Amniotic stem cell (primary cell): ENCODE measurements around the gene FAH.

ENCODE experiments used
- DNase-seq: peaks from one replicate; lab custom pipeline; 2025; lab: John Stamatoyannopoulos, UW

Gene FAH

DNA sequence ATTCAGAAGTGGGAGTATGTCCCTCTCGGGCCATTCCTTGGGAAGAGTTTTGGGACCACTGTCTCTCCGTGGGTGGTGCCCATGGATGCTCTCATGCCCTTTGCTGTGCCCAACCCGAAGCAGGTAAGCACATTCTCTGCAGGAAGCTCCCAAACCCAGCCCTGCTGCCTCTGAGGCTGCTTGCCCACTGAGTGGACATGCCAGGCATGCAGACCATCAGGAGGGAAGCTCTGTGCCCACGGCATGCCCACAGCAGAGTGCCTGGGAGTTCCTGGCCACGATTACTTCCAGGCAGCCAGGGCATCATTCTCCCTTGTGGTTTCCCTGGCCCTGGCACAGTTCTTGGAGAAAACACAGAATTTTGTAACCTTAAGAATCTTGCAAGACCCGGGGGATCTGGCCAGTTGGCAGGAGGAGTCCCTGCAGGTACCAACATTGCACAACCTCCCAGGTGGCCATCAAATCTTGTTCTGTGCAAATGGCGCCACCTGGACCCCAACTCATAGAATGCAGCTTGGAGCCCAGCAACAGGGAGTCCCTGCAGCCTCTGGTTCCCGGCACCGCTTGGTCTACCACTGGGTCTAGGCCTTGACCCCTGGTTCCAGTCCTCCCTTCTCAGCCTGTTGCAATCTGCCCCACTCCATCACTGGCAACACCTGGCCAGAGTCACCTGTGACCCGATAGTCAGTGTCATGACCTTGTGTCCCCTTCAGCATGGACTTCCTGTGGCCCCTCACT is 20.4 kb downstream of the FAH start:
- no peak for DNase-seq

- peak; percentile 83 for DNase-seq
Measured at GRCh38 chr15:80174017-80174746, 21.4 kb downstream of the FAH start.

GRCh38 chr15:80175436-80175835 is 22.6 kb downstream of the FAH start:
- DNase-seq = no peak

- DNase-seq = no peak
Measured at GRCh38 chr15:80176443-80176842, 23.6 kb downstream of the FAH start.

DNA sequence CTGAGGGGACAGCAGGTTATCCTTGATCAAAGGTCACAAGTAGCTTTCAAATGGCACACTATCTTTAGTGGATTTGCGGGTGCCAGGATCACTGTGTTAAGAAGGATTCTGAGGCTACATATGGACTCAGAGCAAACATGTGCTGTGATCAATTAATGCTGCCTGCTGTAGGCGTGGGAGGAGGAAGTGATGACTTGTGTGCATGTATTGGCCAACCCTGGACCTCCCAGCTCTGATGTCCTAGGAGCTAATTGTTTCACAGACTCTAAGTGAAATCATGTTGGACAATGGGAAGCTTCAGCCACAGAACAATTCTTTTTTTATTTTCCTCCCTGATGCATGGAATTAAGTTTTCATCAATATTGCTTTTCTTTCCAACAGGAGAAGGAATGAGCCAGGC is 24.4 kb downstream of the FAH start:
- DNase-seq = no peak

GRCh38 chr15:80179025-80179759 is 26.4 kb downstream of the FAH start:
- peak; percentile 67 for DNase-seq

DNA sequence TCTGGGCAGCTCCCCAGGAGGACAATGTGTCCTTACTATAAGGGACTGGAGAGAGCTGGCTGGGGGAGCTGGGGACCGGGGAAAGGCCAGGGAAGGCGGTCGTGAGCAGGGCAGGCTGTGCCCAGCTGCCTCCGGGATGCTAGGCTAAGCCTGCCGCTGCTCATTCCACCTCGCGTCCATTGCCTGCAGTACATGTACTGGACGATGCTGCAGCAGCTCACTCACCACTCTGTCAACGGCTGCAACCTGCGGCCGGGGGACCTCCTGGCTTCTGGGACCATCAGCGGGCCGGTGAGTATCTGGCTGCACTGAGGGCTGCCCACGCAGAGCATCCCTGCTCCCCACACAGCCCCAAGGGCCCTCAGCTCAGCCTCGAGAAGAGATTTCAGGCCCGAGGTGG is 27.1 kb downstream of the FAH start:
- no peak for DNase-seq

- DNase-seq = no peak
Measured at GRCh38 chr15:80180468-80180867, 27.7 kb downstream of the FAH start.

DNA sequence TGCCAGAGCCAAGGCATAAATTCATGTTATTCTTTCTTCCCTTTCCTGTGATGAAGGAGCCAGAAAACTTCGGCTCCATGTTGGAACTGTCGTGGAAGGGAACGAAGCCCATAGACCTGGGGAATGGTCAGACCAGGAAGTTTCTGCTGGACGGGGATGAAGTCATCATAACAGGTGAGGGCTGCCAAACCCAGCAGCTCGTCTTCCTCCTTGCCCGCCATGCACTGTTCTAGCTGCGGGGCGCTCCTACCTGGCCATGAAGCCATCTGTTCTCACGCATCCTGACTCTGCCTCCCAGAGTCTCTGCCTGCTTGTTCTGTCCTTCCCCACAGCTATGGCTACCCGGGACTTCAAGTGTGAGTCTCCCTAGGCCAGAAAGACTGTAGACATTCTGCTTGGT is 28.2 kb downstream of the FAH start:
- no peak for DNase-seq

- peak; percentile 53 for DNase-seq
Measured at GRCh38 chr15:80182611-80183261, 29.9 kb downstream of the FAH start.

GRCh38 chr15:80183306-80183705 is 30.5 kb downstream of the FAH start:
- DNase-seq = no peak

- DNase-seq = no peak
Measured at GRCh38 chr15:80183886-80184285, 31.1 kb downstream of the FAH start.

- DNase-seq = no peak
Measured at GRCh38 chr15:80184554-80184953, 31.8 kb downstream of the FAH start.

GRCh38 chr15:80185152-80185551 is 32.4 kb downstream of the FAH start:
- no peak for DNase-seq

- no peak for DNase-seq
Measured at GRCh38 chr15:80186066-80186465, 33.3 kb downstream of the FAH start.

DNA sequence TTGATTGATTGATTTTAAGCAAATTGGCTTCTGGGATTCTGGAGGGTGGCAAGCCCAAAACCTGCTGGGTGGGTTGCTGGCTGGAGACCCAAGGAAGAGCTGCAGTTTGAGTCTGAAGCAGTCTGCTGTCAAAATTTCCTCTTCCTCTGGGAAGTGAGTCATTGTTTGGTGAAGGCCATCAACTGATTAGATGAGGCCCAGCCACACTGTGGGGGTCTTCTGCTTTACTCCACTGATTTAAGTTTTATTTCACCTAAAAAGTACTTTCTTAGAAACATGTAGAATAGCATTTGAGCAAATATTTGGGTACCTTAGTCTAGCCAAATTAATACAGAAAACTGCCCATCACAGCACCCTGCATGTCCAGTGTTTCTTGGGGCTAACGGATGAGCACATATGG is 33.8 kb downstream of the FAH start:
- no peak for DNase-seq

GRCh38 chr15:80188251-80188650 is 35.5 kb downstream of the FAH start:
- DNase-seq = no peak

DNA sequence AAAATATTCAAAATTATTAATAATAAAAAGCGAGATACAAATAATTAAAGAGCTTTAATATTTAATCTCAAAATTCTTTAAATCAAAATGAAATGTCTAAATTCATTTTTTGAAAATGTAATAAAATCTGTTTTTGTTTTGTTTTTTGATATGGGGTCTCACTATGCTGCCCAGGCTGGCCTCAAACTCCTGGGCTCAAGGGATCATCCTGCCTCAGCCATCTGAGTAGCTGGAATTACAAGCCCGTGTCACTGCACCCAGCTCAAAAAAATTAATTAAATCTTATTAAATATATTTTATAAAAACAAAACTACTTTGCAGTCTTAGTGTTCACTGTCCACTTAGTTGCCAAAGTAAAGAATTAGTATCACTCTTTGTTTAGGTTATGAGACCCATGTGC is 38.4 kb downstream of the FAH start:
- no peak for DNase-seq

DNA sequence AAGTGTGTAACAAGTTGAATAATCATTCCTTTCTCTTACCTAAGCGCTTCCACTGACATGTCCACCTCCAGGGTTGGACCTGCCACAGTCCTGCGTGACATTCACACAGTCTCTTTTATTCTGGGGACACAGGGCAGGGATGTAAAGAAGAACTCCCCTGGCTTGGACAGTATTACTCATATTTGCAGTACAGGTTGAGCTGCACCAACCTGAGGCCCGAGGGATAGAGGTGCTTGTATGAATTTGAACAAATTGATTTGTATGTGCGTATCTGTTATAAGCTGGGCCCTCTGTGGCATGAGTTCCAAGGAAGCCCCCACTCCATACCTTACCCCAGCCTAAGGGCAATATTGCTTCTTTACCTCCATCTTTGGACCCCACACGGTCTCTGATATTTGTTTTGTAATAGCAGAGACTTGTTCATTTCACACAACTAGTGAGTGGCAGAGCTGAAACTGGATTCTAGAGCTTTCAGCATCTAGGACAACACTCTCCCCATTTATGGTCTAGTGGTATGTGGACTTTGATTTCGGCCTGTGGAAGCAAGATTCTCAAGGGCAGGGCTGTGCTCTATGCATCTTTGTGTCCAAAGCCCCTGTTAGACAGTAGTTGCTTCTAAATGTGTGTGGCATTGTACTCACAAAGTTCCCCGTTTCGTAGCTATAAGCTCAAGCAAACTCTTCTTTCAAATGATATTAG is 39.2 kb downstream of the FAH start:
- DNase-seq = no peak

DNA sequence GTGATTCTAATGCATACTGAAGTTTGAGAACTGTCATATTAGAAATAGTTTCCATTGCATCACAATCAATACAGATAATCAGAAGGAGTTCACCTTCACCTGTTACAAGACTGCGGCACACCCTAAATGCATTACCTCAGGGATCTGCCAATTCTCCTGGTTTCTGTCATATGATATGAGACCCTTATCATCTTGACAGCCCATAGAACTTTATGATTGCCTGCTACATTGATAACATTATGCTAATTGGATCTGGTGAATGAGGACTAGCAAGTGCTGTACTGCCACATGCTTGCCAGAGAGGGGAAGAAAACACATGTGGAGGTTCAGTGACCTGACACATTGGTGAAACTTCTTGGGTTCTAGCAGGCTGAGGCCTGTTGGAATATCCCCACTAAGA is 41.4 kb downstream of the FAH start:
- DNase-seq = no peak

DNA sequence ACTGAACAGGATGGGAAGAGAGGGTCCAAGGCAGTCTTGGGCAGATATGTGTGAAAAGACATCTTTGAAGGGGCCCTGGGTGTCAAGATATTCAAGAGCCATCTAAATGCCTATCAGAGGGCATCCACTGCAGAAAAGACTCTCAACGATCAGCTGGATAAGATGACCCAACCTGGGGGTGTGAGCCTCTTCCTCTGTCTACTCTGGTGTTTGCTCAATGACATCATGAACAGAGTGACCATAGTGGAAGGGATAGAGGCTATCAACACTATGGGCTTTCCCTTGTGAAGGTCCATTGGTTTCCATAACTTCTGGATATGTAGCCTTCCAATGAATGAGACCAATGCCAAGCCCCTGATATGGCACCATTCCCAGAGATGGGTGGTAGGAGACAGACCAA is 42.1 kb downstream of the FAH start:
- no peak for DNase-seq

DNA sequence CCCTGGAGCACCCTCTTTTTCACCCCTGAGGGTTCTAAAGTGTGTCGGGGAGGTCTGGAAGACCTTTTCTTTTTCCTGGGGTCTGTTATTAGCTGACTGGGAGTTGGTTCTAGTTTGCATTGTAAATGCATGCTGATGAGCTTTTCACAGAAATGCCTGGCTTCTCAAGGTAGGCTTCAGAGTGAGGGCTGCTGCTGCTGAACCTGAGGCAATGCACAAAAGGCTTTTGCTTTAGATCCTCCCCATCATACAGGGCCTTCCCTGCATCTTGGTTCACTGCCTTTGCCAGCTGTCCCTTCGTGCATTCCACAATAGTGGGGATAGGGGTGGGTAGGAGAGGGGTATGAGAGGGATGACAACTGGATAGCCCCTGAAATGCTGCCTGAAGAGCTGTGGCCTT is 46.6 kb downstream of the FAH start:
- no peak for DNase-seq
